ENCODE results near the gene RAC3.

The RAC3 gene

DNA sequence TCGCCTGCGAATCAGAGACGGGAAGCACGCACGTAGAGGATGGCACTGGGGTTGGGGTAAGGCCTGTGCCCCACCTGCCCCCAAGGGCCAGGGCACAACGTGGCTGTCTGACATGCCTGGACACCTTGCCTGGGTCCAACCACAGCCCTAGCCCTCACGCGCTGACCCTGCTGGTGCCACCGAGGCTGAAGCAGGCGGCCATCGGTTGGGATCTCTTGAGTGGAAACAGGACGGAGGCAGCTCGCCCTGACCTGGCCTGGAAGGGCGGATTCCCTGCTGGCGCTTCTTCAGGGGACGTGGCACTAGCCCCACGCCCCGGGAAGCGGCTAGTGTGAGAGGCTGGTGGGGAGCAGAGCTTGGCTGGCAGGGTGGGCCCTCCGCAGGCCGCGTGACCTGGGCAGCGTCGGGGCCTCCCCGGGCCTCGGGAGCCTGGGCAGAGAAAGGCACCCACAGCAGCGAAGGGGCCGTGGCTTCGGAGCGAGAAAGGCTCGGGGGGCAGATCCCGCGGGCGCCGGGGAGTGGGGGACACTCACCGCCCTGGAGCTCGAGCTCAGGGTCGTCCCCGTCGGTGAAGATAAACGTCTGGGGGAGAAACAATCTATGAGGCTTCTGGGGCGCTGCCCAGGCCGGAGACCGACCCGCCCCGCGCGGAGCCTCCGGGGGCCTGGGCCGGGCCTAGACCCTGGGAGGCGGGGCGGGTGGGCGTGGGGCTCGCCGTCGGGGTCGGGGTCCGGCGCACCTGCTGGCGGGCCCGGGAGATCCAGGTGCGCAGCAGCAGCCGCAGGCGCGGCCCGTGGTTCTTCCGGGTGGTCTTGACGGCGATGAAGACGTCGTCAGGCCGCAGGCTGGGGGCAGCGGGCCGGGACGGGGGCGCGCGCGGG, 19.5 kb downstream of the RAC3 start:
- Histone ChIP-seq H3K4me3 (peak overlapping the region; percentile 100), H3K27ac (peak overlapping the region; percentile 16 to 89)
- TF ChIP-seq, protein P1, sequence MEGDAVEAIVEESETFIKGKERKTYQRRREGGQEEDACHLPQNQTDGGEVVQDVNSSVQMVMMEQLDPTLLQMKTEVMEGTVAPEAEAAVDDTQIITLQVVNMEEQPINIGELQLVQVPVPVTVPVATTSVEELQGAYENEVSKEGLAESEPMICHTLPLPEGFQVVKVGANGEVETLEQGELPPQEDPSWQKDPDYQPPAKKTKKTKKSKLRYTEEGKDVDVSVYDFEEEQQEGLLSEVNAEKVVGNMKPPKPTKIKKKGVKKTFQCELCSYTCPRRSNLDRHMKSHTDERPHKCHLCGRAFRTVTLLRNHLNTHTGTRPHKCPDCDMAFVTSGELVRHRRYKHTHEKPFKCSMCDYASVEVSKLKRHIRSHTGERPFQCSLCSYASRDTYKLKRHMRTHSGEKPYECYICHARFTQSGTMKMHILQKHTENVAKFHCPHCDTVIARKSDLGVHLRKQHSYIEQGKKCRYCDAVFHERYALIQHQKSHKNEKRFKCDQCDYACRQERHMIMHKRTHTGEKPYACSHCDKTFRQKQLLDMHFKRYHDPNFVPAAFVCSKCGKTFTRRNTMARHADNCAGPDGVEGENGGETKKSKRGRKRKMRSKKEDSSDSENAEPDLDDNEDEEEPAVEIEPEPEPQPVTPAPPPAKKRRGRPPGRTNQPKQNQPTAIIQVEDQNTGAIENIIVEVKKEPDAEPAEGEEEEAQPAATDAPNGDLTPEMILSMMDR (IDR thresholded peaks at IDR 0.05): no peak
- no peak for DNase-seq (ENCODE audit: low spot score)

DNA sequence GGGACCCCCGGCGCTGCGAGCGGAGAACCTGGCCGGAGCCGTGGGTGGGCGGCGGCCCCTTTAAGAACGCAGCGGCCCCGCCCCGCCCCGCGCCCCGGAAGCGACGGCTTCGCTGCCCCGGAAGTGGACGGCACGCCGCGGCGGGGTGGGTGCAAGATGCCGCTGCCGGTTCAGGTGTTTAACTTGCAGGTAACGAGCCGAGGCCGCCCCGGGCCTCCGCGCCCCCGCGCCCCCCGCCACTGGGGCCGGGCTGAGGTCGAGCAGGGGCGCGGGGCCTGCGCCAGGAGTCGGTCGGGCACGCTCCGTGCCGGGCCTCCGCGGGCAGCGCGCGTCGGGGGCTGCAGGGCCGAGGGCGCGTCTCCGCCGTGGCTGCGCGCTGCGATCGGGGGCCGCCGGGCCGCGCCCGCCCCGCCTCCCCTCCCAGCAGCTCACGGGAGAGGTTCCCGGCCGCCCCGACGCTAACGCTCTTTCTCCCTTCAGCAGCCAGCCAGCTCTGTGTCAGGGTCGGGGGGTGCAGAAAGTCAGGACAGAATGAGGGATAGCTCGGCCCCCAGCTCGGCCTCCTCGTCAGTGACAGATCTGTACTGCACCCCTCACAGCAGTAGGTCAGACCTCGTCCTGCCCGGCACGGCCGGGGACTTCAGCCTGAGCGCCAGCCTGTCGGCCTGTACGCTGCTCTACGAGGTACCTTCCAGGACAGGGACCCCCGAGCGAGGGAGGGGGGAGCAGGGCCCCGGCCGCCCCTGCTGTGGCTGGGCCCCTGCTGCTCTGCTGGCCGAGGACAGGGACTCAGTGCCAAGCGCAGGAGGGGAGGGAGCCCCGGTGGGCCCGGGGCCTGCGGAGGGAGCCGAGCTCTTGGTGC, 20.5 kb downstream of the RAC3 start, which contains the start of the genes GPS1 and RFNG:
TSS of gene GPS1 (plus strand) at position 123 of the 862 bp plus-strand sequence. CDS start at position 157, 34 bp downstream.
TSS of gene RFNG (minus strand) at position 36 of the 862 bp plus-strand sequence. CDS start 45 bp downstream, outside the sequence.
- TF ChIP-seq, protein P1 (IDR thresholded peaks at IDR 0.05): no peak
- H3K4me3 ChIP-seq: peak within 1 kb of the TSS; percentile 100
- peak within 1 kb of the TSS; percentile 16 to 89 for H3K27ac ChIP-seq
- DNase-seq (ENCODE audit: low spot score): no peak

DNA sequence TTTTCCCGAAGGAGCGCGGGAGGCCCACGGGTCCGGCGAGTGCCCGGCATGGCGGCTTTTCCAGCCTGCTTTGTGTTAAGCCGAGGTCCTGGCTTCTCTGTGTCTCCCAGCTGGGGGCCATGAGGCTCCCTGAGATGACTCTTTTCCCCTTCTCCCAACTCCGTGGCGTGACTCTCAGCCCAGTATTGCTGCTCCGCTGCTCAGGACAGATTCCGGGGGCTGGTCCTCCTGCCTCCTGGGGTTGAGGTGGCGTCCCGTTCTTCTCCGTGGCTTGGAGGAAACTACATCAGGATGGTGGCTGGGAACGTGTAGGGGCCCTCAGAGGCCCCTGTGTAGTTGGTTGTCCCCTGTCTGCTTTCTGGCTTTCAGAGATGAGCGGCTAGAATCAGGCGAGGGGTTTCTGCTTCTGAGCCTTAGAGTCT, 21.2 kb downstream of the RAC3 start:
- TF ChIP-seq, protein P1 (IDR thresholded peaks at IDR 0.05): no peak
- Histone ChIP-seq H3K27ac (no peak overlapping the region), H3K4me3 (peak overlapping the region; percentile 100)
- DNase-seq (ENCODE audit: low spot score): no peak

DNA sequence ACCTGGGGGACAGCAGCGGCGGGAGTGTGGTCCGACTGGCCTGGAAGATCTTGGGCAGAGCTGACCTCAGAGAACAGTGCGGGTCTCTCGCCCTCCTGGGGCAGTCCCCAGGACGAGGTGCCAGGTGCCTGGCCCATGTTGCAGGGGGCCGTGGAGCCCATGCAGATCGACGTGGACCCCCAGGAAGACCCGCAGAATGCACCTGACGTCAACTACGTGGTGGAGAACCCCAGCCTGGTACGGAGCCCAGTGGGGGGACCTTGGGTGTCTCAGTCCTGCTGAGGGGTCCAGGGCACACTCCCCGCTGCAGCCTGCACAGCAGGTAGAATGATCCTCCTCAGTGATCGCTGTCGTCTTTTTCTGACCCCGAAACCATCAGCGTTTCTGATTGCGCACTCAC, 21.7 kb downstream of the RAC3 start:
- Histone ChIP-seq H3K4me3 (peak overlapping the region; percentile 100), H3K27ac (no peak overlapping the region)
- no peak for DNase-seq (ENCODE audit: low spot score)
- TF ChIP-seq, protein P1 (IDR thresholded peaks at IDR 0.05): no peak

DNA sequence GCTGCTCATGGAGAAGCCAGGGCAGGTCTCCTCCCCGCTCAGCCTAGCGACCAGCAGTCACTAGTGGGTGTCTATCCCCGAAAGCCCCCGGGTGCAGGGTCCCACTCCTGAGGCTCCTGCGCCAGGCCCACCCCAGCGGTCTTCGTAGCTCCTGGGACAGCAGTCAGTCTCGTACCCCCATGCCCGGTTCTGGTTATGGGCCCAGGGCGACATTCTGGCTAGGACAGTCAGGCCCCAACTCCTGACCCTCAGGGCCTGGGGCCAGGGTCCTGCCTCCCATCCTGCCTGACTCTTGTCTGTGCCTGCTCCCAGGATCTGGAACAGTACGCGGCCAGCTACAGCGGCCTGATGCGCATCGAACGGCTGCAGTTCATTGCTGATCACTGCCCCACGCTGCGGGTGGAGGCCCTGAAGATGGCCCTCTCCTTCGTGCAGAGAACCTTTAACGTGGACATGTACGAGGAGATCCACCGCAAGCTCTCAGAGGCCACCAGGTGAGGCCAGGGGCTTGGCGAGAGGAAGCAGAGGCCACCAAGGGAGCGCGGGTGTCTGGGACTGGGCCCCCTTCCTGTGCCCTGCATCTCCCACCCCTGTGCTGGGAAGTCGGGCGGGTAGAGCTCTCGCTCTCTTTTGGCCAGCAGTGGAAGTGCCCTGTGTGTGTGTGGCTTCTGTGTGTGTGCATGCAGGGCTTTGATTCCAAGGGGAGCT, 22.2 kb downstream of the RAC3 start:
- no peak overlapping the region for H3K4me3 ChIP-seq
- no peak overlapping the region for H3K27ac ChIP-seq
- no peak for DNase-seq (ENCODE audit: low spot score)
- TF ChIP-seq, protein P1 (IDR thresholded peaks at IDR 0.05): no peak

DNA sequence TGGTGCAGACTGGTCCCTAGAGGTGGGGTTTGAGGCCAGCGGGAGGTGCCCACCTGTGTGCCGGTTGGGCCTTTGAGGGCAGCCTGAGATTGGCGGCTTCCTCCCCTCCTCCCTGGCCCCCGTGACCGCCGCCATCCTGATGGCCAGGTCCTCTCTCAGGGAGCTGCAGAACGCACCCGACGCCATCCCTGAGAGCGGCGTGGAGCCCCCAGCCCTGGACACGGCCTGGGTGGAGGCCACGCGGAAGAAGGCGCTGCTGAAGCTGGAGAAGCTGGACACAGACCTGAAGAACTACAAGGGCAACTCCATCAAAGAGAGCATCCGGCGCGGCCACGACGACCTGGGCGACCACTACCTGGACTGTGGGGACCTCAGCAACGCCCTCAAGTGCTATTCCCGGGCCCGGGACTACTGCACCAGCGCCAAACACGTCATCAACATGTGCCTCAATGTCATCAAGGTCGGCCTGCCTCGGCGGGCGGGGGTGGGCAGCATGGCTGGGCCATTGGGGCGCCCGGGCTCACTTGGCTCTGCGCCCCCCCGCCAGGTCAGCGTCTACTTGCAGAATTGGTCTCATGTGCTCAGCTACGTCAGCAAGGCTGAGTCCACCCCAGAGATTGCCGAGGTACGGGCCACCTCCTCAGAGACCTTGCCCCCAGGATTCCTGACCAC, 23.0 kb downstream of the RAC3 start:
- no peak overlapping the region for H3K4me3 ChIP-seq
- TF ChIP-seq, protein P1 (IDR thresholded peaks at IDR 0.05): no peak
- no peak overlapping the region for H3K27ac ChIP-seq
- DNase-seq (ENCODE audit: low spot score): no peak

All from coronary artery (tissue), 2 donors.